ENCODE results near the gene KCNN4. TPM values are rescaled to one million over a fixed set of nuclear protein-coding genes. Genes with fewer than 3 reads are reported as not detected.

The KCNN4 gene
- total and polyA plus RNA-seq, 2 donors (not counting 3 experiments of a cell fraction or from before 2014, with no cell fraction given), result 0.29 TPM; not detected in 1

- Histone ChIP-seq H3K36me3 (ENCODE audit: control insufficient read depth in 2 of 2, extremely low read depth in 1 of 2, insufficient read depth in 2 of 2, low read length in 2 of 2) (no peaks in the 10 kb centered on the region), H3K9me3 (replicated peaks; ENCODE audit: control insufficient read depth, insufficient read depth, low read length) (no peaks in the 10 kb centered on the region), H3K4me3 (replicated peaks in 1 of 3; ENCODE audit: insufficient read depth in 1 of 3, low read depth in 1 of 3, low read length in 3 of 3) (no peak overlapping the region), H3K4me2 (ENCODE audit: insufficient read depth, low read length) (no peak overlapping the region), H3K79me2 (ENCODE audit: control insufficient read depth, insufficient read depth, low read length) (no peaks in the 10 kb centered on the region), H4K20me1 (replicated peaks; ENCODE audit: control insufficient read depth, extremely low read depth, insufficient read depth, low read length) (no peaks in the 10 kb centered on the region), H3K27ac (ENCODE audit: insufficient read depth, low read depth, low read length) (no peak overlapping the region), H3K9me1 (replicated peaks; ENCODE audit: control insufficient read depth, extremely low read depth, insufficient read depth, low read length) (no peaks in the 10 kb centered on the region), H3K4me1 (ENCODE audit: control insufficient read depth, extremely low read depth, insufficient read depth, low read length) (no peaks in the 10 kb centered on the region), H2AFZ (ENCODE audit: low read depth, low read length) (no peak overlapping the region), H3K27me3 (ENCODE audit: control insufficient read depth in 2 of 2, insufficient read depth in 2 of 2, low read length in 2 of 2) (no peaks in the 10 kb centered on the region), H3K9ac (replicated peaks; ENCODE audit: extremely low read depth, insufficient read depth, low read length) (no peak overlapping the region)
- ChIA-PET CTCF (interaction anchor here (0.6 to 5.0 kb wide), 53 partner anchors 8 to 377 kb away, joined by 3 to 136 read pairs (median 5); partner anchors contain the start of genes PLAUR, SMG9, ZNF221 and ZNF283), POLR2A (interaction anchor here (0.5 to 0.6 kb wide), 2 partner anchors 17 to 107 kb away, joined by 4 to 6 read pairs; partner anchors contain the start of gene ZNF283)
- no TSS peak for BruUV-seq (replicated peaks)
- FAIRE-seq, result peak; percentile 84
- intact Hi-C loops (cut with micrococcal nuclease), result loop anchor here (1.0 to 5.0 kb wide), 3 partner anchors 65 to 363 kb away; no protein-coding TSS in a partner anchor
- dilution Hi-C loops (cut with MboI; ENCODE audit: extremely low pct_ligation_motif_present, low sequenced_read_pairs), result no loop called here
- peak; percentile 58 for DNase-seq (ENCODE audit: low read depth, low spot score)
- TF ChIP-seq CTCF (IDR thresholded peaks at IDR 0.05; ENCODE audit: extremely low read depth in 1 of 2, insufficient read depth in 1 of 2, low read depth in 1 of 2, low read length in 2 of 2), result peak; percentile 32 to 34
- no peak for TF ChIP-seq EZH2 (IDR thresholded peaks at IDR 0.05; ENCODE audit: borderline replicate concordance, low read depth, low read length, severe bottlenecking)
These were observed 29.3 kb upstream of the KCNN4 start for GRCh38 chr19:43809762-43810696.

GRCh38 chr19:43807651-43808050 lies 26.9 kb upstream of the KCNN4 start:
- DNase-seq (ENCODE audit: low read depth, low spot score), result no peak
- no peaks in the 10 kb centered on the region for H3K9me3 ChIP-seq (replicated peaks; ENCODE audit: control insufficient read depth, insufficient read depth, low read length)
- H3K4me1 ChIP-seq (ENCODE audit: control insufficient read depth, extremely low read depth, insufficient read depth, low read length), result no peaks in the 10 kb centered on the region
- no peaks in the 10 kb centered on the region for H4K20me1 ChIP-seq (replicated peaks; ENCODE audit: control insufficient read depth, extremely low read depth, insufficient read depth, low read length)
- H3K27me3 ChIP-seq (ENCODE audit: control insufficient read depth in 2 of 2, insufficient read depth in 2 of 2, low read length in 2 of 2), result no peaks in the 10 kb centered on the region
- dilution Hi-C loops (cut with MboI; ENCODE audit: extremely low pct_ligation_motif_present, low sequenced_read_pairs), result no loop called here
- no peak overlapping the region for H3K4me2 ChIP-seq (ENCODE audit: insufficient read depth, low read length)
- CTCF ChIA-PET, result interaction anchor here (2.8 to 5.0 kb wide), 2 partner anchors 11 to 62 kb away, joined by 19 to 136 read pairs; no protein-coding TSS in a partner anchor
- POLR2A ChIA-PET, result no interaction called here
- no peak overlapping the region for H3K9ac ChIP-seq (replicated peaks; ENCODE audit: extremely low read depth, insufficient read depth, low read length)
- H3K79me2 ChIP-seq (ENCODE audit: control insufficient read depth, insufficient read depth, low read length), result no peaks in the 10 kb centered on the region
- no peaks in the 10 kb centered on the region for H3K9me1 ChIP-seq (replicated peaks; ENCODE audit: control insufficient read depth, extremely low read depth, insufficient read depth, low read length)
- H3K4me3 ChIP-seq (replicated peaks in 1 of 3; ENCODE audit: insufficient read depth in 1 of 3, low read depth in 1 of 3, low read length in 3 of 3), result no peak overlapping the region
- TF ChIP-seq FOS (IDR thresholded peaks at IDR 0.05; ENCODE audit: borderline replicate concordance, insufficient read depth, low read length) (no peak), CTCF (IDR thresholded peaks at IDR 0.05; ENCODE audit: extremely low read depth in 1 of 2, insufficient read depth in 1 of 2, low read depth in 1 of 2, low read length in 2 of 2) (no peak), JUN (IDR thresholded peaks at IDR 0.05; ENCODE audit: borderline replicate concordance, insufficient read depth, insufficient read length, low read depth) (no peak), MYC (IDR thresholded peaks at IDR 0.05; ENCODE audit: low read depth, low read length) (no peak), MAX (IDR thresholded peaks at IDR 0.05; ENCODE audit: insufficient read depth, insufficient read length) (no peak), POLR2AphosphoS5 (IDR thresholded peaks at IDR 0.05; ENCODE audit: insufficient read depth, low read depth, low read length) (no peak), EZH2 (IDR thresholded peaks at IDR 0.05; ENCODE audit: borderline replicate concordance, low read depth, low read length, severe bottlenecking) (no peak), POLR2A (IDR thresholded peaks at IDR 0.05; ENCODE audit: low read depth, low read length) (no peak), GATA2 (IDR thresholded peaks at IDR 0.05; ENCODE audit: insufficient read depth, insufficient read length, low read depth, low read length) (no peak)
- no peak overlapping the region for H2AFZ ChIP-seq (ENCODE audit: low read depth, low read length)
- H3K36me3 ChIP-seq (ENCODE audit: control insufficient read depth in 2 of 2, extremely low read depth in 1 of 2, insufficient read depth in 2 of 2, low read length in 2 of 2), result no peaks in the 10 kb centered on the region
- H3K27ac ChIP-seq (ENCODE audit: insufficient read depth, low read depth, low read length), result no peak overlapping the region
- no TSS peak for BruUV-seq (replicated peaks)
- intact Hi-C loops (cut with micrococcal nuclease), result loop anchor here (2.0 to 5.0 kb wide), 2 partner anchors 139 to 360 kb away; no protein-coding TSS in a partner anchor
- no peak for FAIRE-seq
